HG03097 (cell line): ENCODE data around the gene MAP7D1.
A peak's percentile ranks its signal among the peaks of the same experiment; 100 is the strongest.
"Not testable (repeated sequence)": the region's sequence is repeated elsewhere in the genome, so short reads cannot be mapped to it uniquely, and the experiment has no call there.

Source experiments
- ATAC-seq: cut with Tn5 transposase; IDR thresholded peaks from one replicate; pipeline ENCODE4 v1.9.1; 2021; ENCODE audit not compliant: unreplicated experiment, low FRiP score

The MAP7D1 gene

DNA sequence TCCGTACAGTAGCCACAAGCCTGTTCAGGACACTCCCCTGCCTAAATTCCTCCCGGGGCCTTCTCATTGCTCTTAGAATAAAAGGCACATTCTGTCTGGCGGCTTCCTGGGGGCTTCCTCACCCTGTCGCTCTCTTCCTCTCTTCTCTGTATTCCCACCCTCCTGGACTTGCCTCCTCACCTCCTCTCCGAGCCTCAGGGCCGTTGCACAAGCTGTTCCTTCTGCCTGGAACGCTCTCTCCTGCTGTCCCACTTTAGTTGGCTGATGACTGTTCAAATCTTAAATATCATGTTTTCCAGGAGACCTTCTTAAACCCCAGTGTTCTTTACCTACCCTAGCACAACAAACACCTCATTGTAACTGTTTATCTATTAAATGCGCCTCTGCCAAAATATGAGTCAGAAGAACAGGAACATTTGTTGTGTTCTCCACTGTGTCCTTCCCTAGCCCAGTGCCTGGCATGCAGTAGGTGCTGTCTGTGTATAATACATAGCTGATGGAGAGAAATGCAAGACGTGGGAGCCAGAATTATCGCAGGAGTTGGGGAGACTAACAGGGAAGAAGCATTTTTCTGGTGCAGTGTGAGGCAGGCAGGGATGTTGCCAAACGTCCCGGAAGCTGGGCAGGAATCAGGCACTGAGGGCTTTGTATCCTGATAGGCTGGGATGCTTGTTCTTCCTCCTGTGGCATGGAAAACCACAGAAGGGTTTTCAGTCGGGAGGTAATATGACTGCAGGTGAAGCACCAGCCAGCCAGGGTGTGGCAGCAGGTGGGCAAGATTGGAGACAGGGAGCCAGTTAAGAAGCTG, 44.2 kb downstream of the MAP7D1 start:
- ATAC-seq = no peak

DNA sequence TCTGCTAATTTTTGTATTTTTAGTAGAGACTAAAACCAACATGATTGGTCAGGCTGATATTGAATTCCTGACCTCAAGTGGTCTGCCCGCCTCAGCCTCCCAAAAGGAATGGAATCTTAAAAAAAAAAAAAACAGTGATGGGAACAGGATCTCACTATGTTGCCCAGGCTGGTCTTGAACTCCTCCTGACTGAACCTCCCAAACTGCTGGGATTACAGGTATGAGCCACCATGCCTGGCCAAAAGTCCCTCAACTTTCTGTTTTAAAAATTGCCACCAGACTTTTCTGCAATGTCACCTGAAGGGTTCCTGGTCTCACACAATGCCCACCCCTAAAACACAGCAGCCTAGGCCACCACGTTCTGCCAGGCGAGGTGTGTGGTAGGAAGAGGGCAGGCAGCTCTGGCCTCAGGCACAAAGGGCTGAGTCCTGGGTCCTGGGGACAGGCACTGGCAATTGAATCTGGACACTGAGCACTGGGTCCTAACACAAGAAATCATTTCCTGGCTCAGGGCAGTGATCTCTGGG, 47.1 kb downstream of the MAP7D1 start:
- no peak for ATAC-seq

DNA sequence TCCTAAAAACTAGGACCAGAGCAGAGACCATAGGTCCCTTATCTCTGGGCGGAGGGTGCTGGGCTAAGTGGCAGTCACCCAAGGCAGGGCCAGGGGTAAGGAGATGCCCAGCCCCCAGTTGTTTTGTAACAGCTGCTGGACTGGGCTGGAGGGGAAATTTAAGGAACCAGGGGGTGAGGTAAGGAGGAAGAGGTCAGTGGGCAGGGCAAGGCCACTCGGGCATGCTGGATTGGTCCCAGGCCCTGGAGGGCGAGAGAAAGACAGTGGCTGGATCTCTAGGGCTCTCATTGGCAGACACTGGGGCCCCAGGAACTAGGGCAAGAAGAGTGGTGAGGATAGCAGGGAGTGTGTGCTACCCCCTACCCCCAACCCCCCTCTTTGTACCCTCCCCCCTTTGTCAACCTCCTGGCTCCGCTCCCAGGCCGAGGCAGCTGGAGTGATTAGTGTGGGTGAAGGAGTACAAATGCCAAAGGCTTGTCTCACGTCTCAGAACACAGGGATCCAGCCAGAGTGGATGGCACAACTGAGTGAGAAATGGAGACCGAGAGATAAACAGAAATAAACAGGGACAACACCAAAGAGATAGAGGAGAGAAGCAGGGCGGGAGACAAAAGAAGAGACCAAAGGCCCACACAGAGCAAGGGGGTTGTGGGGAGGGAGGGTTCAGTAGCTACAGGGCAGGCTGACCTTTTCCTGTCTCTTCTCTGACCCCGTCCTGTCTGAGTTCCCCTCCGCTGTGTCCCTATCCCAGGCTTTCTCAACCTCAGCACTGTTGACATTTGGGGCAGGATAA, 47.8 kb downstream of the MAP7D1 start:
- no peak for ATAC-seq

DNA sequence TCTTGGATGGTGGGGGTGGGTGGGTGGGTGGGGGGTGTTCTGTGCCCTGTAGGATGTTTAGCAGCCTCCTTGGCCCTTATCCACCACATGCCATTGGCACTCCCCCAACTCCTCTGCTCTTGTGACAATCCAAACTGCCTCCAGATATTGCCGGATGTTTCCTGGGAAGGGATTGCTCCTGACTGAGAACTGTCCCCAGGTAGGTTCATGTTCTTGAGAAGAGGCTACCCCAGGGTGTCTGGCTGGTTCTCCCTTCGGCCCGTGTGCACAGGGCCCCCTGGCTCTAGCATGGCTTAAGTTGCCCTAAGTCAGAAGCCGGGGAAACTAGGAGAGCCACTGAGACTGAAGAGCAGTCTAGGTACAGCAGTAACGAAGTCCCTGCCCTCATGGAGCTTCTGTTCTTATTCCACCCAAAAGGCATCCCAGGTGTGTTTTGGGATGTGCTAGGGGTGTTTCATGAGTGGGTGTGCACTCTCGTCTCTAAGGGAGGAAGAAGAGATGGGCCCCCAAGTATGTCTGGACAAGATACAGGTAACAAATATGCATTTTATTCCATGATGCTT, 48.5 kb downstream of the MAP7D1 start:
- ATAC-seq = no peak

GRCh38 chr1:36206323-36206858, 50.4 kb downstream of the MAP7D1 start:
- no peak for ATAC-seq

DNA sequence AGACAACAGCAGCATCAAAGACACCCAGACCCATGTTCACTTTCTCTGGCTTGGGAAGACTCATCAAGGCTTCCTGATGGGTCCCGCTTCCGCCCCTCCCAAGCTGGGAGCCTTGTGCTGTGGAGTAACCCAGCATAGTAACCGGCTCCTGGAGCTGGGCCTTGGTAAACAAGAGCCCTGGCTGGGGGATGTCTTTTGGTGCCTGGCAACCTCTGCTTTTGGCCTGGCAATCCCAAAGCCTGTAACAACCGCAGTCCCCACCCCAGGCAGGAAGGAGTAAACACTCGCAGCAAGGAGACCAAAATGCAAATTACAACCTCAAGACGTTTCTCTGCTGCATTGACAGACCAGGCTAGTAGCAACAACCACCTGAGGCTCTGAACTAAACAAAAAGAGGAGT, 51.4 kb downstream of the MAP7D1 start:
- ATAC-seq = no peak

GRCh38 chr1:36208978-36209703, 53.2 kb downstream of the MAP7D1 start:
- ATAC-seq = no peak

DNA sequence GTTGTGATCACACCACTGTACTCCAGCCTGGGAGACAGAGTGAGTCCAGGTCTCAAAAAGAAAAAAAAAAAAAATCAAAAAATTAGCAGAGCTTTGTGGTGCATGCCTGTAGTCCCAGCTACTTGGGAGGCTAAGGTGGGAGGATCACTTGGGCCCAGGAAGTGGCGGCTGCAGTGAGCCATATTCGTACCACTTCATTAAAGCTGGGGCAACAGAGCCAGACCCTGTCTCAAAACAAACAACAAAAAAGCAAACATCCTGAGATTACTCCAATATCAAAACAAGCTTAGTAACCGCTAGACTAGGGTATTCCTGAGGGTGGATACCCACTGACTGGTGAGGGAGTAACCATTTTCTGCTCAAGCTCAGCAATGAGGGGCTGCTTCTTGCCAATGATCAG, 55.3 kb downstream of the MAP7D1 start:
- ATAC-seq = no peak

DNA sequence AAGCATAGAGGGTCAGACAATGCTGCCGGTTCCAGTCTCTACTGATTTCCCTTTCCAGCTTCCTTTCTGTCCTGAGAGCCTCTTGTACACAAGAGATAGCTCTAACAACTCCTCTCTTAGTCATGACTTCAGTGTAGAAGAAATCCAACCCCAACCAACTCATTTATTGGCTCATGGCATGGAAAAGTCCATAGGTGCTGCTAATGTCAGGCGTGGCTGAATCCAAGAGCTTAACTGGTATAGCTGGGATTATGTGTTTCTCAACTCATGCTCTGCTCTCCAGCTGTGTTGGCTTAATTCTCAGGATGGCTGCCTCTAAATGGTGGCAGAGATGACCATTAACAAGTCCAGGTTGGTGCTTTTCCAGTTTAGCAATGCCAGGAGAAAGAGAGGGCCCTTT, 55.9 kb downstream of the MAP7D1 start:
- ATAC-seq = no peak

DNA sequence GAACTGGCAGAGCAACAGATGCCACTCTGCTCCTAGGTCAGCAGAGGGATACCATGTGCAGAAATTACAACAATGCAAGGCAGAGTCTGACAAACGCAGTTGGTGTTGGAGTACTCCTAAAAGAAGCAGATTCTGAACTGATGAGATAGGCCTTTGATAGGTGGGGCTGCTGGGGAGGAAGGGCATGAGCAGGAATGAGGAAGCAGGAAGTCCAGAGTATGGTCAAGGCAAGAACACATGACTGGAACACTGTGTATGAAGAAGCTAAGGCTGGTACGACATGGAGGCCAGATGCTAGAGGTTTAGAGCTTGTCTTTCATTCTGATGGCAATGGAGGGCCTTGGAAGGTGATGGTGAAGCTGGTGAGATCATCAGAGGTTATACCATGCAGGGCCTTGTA, 56.8 kb downstream of the MAP7D1 start:
- no peak for ATAC-seq

DNA sequence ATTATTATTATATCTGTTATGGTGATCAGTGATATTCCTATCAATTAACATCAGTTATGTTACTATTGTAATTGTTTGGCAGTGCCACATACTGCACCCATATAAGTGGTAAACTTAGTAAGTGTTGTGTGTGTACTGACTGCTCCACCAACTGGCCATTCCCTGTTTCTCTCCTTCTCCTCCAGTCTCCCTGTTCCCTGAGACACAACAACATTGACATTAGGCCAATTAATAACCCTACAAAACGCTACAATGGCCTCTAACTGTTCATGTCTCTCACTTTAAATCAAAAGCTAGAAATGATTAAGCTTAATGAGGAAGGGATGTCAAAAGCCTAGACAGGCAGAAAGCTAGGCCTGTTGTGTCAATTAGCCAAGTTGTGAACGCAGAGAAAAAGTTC, 61.7 kb downstream of the MAP7D1 start:
- ATAC-seq = no peak

DNA sequence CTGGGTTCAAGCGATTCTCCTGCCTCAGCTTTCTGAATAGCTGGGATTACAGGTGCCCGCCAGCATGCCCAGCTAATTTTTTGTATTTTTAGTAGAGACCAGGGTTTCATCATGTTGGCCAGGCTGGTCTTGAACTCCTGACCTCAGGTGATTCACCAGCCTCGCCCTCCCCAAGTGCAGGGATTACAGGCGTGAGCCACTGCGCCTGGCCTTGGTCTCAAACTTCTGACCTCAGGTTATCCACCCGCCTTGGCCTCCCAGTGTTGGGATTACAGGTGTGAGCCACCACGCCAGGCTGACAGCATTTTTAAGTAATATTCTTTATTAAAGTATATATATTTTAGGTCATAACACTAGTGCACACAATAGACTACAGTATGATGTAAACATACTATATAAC, 65.9 kb downstream of the MAP7D1 start:
- not testable (repeated sequence) for ATAC-seq

DNA sequence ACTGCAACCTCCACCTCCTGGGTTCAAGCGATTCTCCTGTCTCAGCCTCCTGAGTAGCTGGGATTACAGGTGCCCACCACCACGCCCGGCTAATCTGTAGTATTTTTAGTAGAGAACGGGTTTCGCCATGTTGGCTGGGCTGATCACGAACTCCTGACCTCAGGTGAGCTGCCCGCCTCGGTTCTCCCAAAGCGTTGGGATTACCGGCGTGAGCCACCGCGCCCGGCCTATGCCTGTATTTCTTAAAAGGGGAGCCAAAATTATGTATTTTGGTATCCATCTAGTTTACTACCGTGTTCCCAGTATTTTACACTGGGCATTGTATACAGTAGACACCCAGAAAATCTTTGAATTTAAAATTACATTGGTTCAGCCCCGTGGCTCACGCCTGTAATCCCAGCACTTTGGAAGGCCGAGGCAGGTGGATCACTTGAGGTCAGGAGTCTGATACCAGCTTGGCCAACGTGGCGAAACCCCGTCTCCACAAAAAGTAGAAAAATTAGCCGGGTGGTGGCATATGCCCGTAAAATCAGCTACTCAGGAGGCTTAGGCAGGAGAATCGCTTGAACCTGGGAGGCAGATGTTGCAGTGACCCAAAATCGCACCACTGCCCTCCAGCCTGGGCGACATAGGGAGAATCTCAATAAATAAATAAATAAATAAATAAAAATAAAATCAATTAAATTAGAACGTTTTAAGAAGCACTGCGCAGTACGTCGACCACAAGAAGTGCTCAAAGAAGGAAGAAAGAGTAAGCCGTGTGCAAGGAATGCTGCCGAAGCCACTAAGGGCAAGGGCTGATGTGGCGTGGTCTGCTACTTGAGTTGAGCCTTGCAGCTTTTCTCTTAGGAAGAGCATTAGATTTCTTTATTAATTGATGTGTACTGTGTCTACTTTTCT, 66.8 kb downstream of the MAP7D1 start:
- no peak for ATAC-seq

- ATAC-seq = peak; percentile 18
Measured at GRCh38 chr1:36223381-36223995, 67.5 kb downstream of the MAP7D1 start.

DNA sequence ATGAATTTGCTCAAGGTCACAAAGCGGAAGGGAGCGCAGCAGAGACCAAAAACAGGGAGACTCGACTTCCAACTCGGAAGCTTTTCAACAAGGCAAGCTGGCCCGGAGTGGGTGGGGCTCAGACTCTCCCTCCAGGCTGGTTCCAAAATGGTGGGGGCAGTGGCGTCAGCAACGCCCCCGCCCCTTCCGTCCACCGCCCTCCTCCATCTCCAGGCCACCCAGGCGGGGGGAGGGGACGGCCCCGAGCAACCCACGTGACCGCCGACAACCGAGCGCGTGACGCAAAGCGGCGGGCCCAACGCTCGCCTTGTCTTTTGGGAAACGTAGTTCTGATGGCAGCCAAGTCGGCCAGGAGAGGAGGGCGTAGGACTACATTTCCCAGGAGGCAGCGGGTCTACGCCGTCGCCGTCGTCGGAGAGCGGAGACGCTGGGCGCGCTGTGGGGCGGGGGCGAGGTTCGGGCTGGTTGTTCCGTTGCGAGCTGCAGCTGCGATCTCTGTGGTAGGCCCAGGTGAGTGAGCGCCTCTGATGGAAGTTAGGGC, 68.1 kb downstream of the MAP7D1 start, which contains the start of gene THRAP3:
Gene THRAP3 (plus strand): TSS at position 448 of the 541 bp plus-strand sequence. CDS start 58,121 bp downstream, outside the sequence.
- peak; percentile 86 for ATAC-seq

GRCh38 chr1:36224537-36225282, 68.8 kb downstream of the MAP7D1 start:
- ATAC-seq = peak; percentile 42

DNA sequence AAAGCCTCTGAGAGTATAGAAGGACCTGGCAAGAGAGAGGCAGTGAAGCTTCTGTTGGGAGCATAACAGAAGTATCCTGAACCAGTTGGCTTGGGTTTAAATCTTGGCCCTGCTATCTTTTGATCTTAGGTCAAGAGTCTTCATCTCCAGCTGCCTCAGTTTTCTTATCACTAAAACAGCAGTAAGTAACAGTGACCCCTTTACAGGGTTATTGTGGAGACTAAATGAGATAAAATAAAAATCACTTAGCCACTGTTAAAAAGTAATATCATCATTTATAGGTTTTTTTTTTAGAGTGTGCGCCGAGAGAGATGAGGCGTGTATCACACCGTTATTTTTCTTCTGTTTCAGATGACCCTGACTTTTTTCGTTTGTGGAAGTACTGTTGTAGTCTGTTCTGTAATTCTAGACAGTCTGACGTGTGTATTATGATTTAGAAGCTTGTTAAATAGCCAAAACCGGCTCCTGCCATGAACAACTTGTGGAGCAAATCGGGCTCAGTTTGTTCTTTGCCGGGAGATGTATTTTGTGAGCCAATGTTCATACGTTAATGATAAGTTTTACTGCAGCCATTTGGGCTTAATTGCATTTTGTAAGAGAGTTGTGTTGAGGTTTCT, 69.4 kb downstream of the MAP7D1 start:
- ATAC-seq = no peak
